Measurements from ENCODE around the gene BAD.

Gene BAD

GRCh38 chr11:64265176-64266160 lies 19.0 kb downstream of the BAD start:
- no peak for ATAC-seq
- TF ChIP-seq ZNF70 (CRISPR knock-in tag; IDR thresholded peaks at IDR 0.05) (no peak), ZFP30 (CRISPR knock-in tag; IDR thresholded peaks at IDR 0.05) (no peak), OSR1 (CRISPR knock-in tag; IDR thresholded peaks at IDR 0.05) (no peak), GLIS3 (CRISPR knock-in tag; IDR thresholded peaks at IDR 0.05) (no peak), PATZ1 (CRISPR knock-in tag; IDR thresholded peaks at IDR 0.05; ENCODE audit: borderline replicate concordance) (no peak), TOX (CRISPR knock-in tag; IDR thresholded peaks at IDR 0.05; ENCODE audit: borderline replicate concordance) (no peak), BACH2 (CRISPR knock-in tag; IDR thresholded peaks at IDR 0.05; ENCODE audit: borderline replicate concordance) (no peak), ESRRG (CRISPR knock-in tag; IDR thresholded peaks at IDR 0.05) (no peak), TCF4 (CRISPR knock-in tag; IDR thresholded peaks at IDR 0.05; ENCODE audit: borderline replicate concordance) (no peak), ZFP3 (CRISPR knock-in tag; IDR thresholded peaks at IDR 0.05) (no peak), TSHZ2 (CRISPR knock-in tag; IDR thresholded peaks at IDR 0.05) (no peak), RARB (CRISPR knock-in tag; IDR thresholded peaks at IDR 0.05) (no peak), ZC3H10 (CRISPR knock-in tag; IDR thresholded peaks at IDR 0.05) (no peak), CREB5 (CRISPR knock-in tag; IDR thresholded peaks at IDR 0.05; ENCODE audit: low read depth) (no peak), ZNF565 (CRISPR knock-in tag; conservative IDR thresholded peaks at IDR 0.05; ENCODE audit: low read depth) (no peak), ISL1 (CRISPR knock-in tag; IDR thresholded peaks at IDR 0.05) (no peak)

GRCh38 chr11:64264371-64264852 lies 20.1 kb downstream of the BAD start:
- no peak for TF ChIP-seq ZNF8 (CRISPR knock-in tag; IDR thresholded peaks at IDR 0.05)
- TF ChIP-seq TCF4 (CRISPR knock-in tag; IDR thresholded peaks at IDR 0.05; ENCODE audit: borderline replicate concordance) = peak; percentile 57
- peak; percentile 50; the same call in 1 of the 2 replicates for TF ChIP-seq TSHZ2 (CRISPR knock-in tag; IDR thresholded peaks at IDR 0.05)
- no peak for ATAC-seq

GRCh38 chr11:64263947-64264317 lies 20.5 kb downstream of the BAD start:
- no peak for ATAC-seq
- TF ChIP-seq POU6F1 (CRISPR knock-in tag; IDR thresholded peaks at IDR 0.05; ENCODE audit: borderline replicate concordance, low read depth) = no peak
- TF ChIP-seq OSR1 (CRISPR knock-in tag; IDR thresholded peaks at IDR 0.05) = no peak
- TF ChIP-seq RARB (CRISPR knock-in tag; IDR thresholded peaks at IDR 0.05) = no peak
- TF ChIP-seq PATZ1 (CRISPR knock-in tag; IDR thresholded peaks at IDR 0.05; ENCODE audit: borderline replicate concordance) = no peak
- no peak for TF ChIP-seq ZNF8 (CRISPR knock-in tag; IDR thresholded peaks at IDR 0.05)
- TF ChIP-seq ZFP3 (CRISPR knock-in tag; IDR thresholded peaks at IDR 0.05) = no peak
- TF ChIP-seq ARNTL (CRISPR knock-in tag; IDR thresholded peaks at IDR 0.05; ENCODE audit: borderline replicate concordance, low read depth) = no peak
- TF ChIP-seq ZNF565 (CRISPR knock-in tag; conservative IDR thresholded peaks at IDR 0.05; ENCODE audit: low read depth) = no peak
- TF ChIP-seq GLIS3 (CRISPR knock-in tag; IDR thresholded peaks at IDR 0.05) = no peak
- no peak for TF ChIP-seq CSDC2 (CRISPR knock-in tag; IDR thresholded peaks at IDR 0.05)
- no peak for TF ChIP-seq TOX (CRISPR knock-in tag; IDR thresholded peaks at IDR 0.05; ENCODE audit: borderline replicate concordance)
- no peak for TF ChIP-seq ISL1 (CRISPR knock-in tag; IDR thresholded peaks at IDR 0.05)
